SU-DHL-6 (cell line): ENCODE data around the gene AXIN1.

ENCODE experiments used
- H2AFZ ChIP-seq: fragments of 200-600 bp; sonication (generic); 2 replicates; pipeline ENCODE4 v1.6.1; 2014; ENCODE audit warnings: low read depth, mild to moderate bottlenecking, moderate library complexity, mixed read lengths, antibody characterized with exemption, low read length; ENCODE audit not compliant: severe bottlenecking
- H3F3A ChIP-seq: fragments of 200-600 bp; shearing (Covaris generic); 2 replicates; pipeline ENCODE4 v1.6.0; 2016; ENCODE audit warnings: antibody characterized with exemption, mild to moderate bottlenecking; ENCODE audit not compliant: insufficient read depth
- H3K27ac ChIP-seq: fragments of 200-600 bp; sonication (generic); 2 replicates; pipeline ENCODE4 v1.5.1; 2016; ENCODE audit warnings: low read depth, mild to moderate bottlenecking, low read length, moderate library complexity, mixed read lengths
- H3K27me3 ChIP-seq: fragments of 200-600 bp; sonication (generic), shearing (Covaris generic); 2 replicates; pipeline ENCODE4 v1.6.0; 2014; ENCODE audit warnings: mild to moderate bottlenecking, low read length
- H3K36me3 ChIP-seq: fragments of 200-600 bp; sonication (generic); 2 replicates; pipeline ENCODE4 v1.6.1; 2014; ENCODE audit warnings: mild to moderate bottlenecking, low read length, mixed read lengths
- H3K4me2 ChIP-seq: fragments of 300-600, 200-600 bp; shearing (Covaris generic), sonication (generic); 2 replicates; pipeline ENCODE4 v1.6.0; 2014; ENCODE audit warnings: low read length, low read depth, mild to moderate bottlenecking; ENCODE audit not compliant: poor library complexity, severe bottlenecking
- H3K4me3 ChIP-seq: fragments of 200-600 bp; sonication (generic); 2 replicates; pipeline ENCODE4 v1.5.1; 2014; ENCODE audit warnings: antibody characterized with exemption, low read length, mild to moderate bottlenecking, mixed read lengths; ENCODE audit not compliant: insufficient read depth, poor library complexity, severe bottlenecking
- H3K79me2 ChIP-seq: fragments of 200-600 bp; sonication (generic); 2 replicates; pipeline ENCODE4 v1.6.1; 2014; ENCODE audit warnings: mild to moderate bottlenecking, low read length, moderate library complexity; ENCODE audit not compliant: insufficient read depth
- H3K9ac ChIP-seq: fragments of 200-600 bp; sonication (generic); 2 replicates; pipeline ENCODE4 v1.7.0; 2014; ENCODE audit warnings: mild to moderate bottlenecking, low read length
- H3K9me2 ChIP-seq: fragments of 200-600 bp; sonication (generic); replicated peaks from 2 replicates; pipeline ENCODE4 v1.6.1; 2014; ENCODE audit warnings: low read length; ENCODE audit not compliant: insufficient read depth
- H3K9me3 ChIP-seq: fragments of 200-600 bp; sonication (generic); 2 replicates; pipeline ENCODE4 v1.6.1; 2014; ENCODE audit warnings: low read length, mixed read lengths; ENCODE audit not compliant: insufficient read depth
- H4K20me1 ChIP-seq: fragments of 200-600 bp; sonication (generic); 2 replicates; pipeline ENCODE4 v1.6.1; 2014; ENCODE audit warnings: low read depth, mild to moderate bottlenecking, antibody characterized with exemption, low read length, moderate library complexity, mixed read lengths
- EZH2phosphoT487 ChIP-seq: fragments of 200-600 bp; sonication (generic), shearing (Covaris generic); conservative IDR thresholded peaks from 2 replicates; pipeline ENCODE4 v1.6.1; 2018; ENCODE audit warnings: mild to moderate bottlenecking, antibody characterized with exemption, low read length, moderate library complexity, mixed read lengths
- TF ChIP-seq, protein P1 (sequence below): fragments of 200-600 bp; sonication (generic); IDR thresholded peaks from one replicate; pipeline ENCODE4 v1.5.1; 2017; ENCODE audit warnings: antibody characterized with exemption, mild to moderate bottlenecking, low read length, moderate library complexity; ENCODE audit not compliant: insufficient read depth, poor library complexity, severe bottlenecking

Gene AXIN1

DNA sequence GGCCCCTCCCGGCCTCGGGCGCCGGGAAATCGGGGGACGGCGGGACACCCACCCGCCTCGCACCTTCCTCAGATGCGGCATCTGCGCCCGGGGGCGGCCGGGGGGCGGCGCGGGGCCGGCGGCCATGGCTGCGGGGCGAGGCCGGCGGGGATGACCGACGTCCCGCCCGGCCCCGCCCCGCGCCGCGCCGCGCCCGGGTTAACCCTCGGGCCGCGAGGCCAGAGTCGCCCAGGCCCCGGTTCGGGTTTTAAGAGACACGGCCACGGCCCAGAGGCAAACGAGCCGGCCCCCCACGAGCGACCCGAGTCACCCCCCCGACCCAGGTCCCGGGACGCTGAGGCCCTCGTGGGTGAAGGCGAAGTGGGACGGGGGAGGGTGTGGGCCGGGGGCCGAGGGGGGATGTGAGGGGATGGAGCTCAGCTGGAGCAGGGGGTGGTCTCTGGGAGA lies 76.7 kb downstream of the AXIN1 start, which contains the start of gene RGS11:
RGS11 (minus strand) TSS at position 159 of the 447 bp plus-strand sequence; CDS start at position 126, 33 bp downstream.
- Histone ChIP-seq H3K4me2 (no peak within 1 kb of the TSS), H3K27me3 (no peaks in the 10 kb centered on the region), H3K9me3 (no peaks in the 10 kb centered on the region), H3K4me3 (no peak within 1 kb of the TSS), H3K79me2 (no peaks in the 10 kb centered on the region), H4K20me1 (no peaks in the 10 kb centered on the region), H3K9ac (no peak within 1 kb of the TSS), H3K36me3 (no peaks in the 10 kb centered on the region), H3K27ac (no peak within 1 kb of the TSS), H2AFZ (no peak within 1 kb of the TSS), H3F3A (no peaks in the 10 kb centered on the region), H3K9me2 (no peaks in the 10 kb centered on the region)
- TF ChIP-seq, protein P1, sequence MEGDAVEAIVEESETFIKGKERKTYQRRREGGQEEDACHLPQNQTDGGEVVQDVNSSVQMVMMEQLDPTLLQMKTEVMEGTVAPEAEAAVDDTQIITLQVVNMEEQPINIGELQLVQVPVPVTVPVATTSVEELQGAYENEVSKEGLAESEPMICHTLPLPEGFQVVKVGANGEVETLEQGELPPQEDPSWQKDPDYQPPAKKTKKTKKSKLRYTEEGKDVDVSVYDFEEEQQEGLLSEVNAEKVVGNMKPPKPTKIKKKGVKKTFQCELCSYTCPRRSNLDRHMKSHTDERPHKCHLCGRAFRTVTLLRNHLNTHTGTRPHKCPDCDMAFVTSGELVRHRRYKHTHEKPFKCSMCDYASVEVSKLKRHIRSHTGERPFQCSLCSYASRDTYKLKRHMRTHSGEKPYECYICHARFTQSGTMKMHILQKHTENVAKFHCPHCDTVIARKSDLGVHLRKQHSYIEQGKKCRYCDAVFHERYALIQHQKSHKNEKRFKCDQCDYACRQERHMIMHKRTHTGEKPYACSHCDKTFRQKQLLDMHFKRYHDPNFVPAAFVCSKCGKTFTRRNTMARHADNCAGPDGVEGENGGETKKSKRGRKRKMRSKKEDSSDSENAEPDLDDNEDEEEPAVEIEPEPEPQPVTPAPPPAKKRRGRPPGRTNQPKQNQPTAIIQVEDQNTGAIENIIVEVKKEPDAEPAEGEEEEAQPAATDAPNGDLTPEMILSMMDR: no peak
- TF ChIP-seq EZH2phosphoT487: no peak

DNA sequence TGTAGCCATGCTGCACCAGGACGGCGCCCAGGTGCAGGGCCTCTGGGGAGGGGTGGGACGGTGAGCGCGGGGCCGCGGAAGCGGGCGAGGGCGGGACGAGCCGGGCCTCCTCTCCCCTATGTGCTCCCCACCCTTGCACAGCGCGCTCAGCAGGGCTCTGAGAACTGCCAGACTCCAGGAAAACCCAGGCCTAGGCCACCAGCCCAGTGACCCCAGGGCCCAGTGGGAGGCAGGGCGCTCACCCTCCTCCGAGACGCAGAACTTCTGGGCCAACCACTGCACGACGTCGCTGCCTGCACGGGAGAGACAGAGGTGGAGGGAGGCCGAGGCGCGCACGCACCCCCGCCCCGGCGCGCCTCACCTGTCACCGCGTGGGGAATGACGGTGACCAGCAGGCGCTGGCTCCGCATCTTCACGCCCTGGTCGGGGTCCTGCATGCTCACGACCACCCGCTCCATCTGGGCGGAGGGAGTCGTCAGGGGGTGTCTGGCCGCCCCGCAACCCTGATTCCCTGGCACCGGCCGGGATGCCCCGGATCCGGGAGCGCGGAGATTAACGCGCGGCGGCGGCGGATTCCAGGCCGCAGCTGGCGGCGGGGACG lies 77.4 kb downstream of the AXIN1 start:
- Histone ChIP-seq H2AFZ (no peak overlapping the region), H3K27ac (no peak overlapping the region), H4K20me1 (no peaks in the 10 kb centered on the region), H3K4me3 (no peak overlapping the region), H3K9me3 (no peaks in the 10 kb centered on the region), H3K9me2 (no peaks in the 10 kb centered on the region), H3K79me2 (no peaks in the 10 kb centered on the region), H3F3A (no peaks in the 10 kb centered on the region), H3K4me2 (no peak overlapping the region), H3K36me3 (no peaks in the 10 kb centered on the region), H3K27me3 (no peaks in the 10 kb centered on the region), H3K9ac (no peak overlapping the region)
- TF ChIP-seq, protein P1: no peak
- TF ChIP-seq EZH2phosphoT487: no peak

DNA sequence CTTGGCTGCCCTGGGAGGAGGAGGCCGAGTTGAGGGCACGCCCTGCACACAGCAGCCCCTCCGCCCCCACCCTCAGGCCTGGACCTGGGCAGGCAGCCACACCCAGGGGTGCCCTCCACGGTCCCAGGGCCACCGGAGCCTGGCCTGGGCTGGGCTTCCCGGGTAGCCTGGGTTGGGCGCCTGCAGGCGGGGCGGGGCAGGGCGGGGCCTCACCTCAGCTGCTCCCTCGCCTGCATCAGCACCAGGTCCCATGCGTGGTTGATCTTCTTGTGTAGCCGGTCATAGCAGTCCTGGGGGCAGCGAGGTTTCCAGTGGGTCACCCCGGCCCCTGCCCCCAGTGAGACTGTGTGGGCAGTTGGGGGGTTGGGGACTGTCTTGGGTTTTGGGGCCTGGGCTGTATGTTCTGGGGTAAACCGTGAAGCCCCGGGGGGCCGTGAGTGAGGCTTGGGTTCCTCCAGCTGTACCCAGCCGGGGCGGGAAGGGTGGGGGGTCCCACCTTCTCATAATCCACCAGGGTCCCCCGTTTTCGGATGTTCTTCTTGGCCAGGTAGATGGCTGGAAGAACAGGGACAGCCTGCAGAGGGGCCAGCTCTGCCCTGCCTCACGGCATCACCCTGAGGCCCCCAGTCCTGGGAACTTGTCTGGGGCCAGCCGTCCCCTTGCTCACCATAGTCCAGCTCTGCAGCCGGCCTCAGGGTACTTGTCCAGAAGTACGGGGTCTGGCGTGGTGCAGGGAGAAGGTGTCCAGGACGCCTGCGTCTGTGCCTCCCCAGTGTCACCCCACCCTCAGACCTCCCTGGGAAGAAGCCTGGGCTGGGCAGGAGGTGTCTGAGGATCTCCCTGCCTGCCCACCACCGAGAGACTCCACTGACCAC lies 78.7 kb downstream of the AXIN1 start:
- Histone ChIP-seq H3K4me3 (no peak overlapping the region), H3K79me2 (no peaks in the 10 kb centered on the region), H3K36me3 (no peaks in the 10 kb centered on the region), H3K9ac (no peak overlapping the region), H4K20me1 (no peaks in the 10 kb centered on the region), H3K27me3 (no peaks in the 10 kb centered on the region), H3K9me3 (no peaks in the 10 kb centered on the region), H3F3A (no peaks in the 10 kb centered on the region), H3K9me2 (no peaks in the 10 kb centered on the region), H3K4me2 (no peak overlapping the region), H3K27ac (no peak overlapping the region), H2AFZ (no peak overlapping the region)
- TF ChIP-seq, protein P1: no peak
- no peak for TF ChIP-seq EZH2phosphoT487
